ENCODE measurements around the gene KIAA1549. TPM values are rescaled to one million over a fixed set of nuclear protein-coding genes. Genes with fewer than 3 reads are reported as not detected.

Gene KIAA1549
- total RNA-seq, 1 experiment from 2014 or later, result 14.1 TPM

DNA sequence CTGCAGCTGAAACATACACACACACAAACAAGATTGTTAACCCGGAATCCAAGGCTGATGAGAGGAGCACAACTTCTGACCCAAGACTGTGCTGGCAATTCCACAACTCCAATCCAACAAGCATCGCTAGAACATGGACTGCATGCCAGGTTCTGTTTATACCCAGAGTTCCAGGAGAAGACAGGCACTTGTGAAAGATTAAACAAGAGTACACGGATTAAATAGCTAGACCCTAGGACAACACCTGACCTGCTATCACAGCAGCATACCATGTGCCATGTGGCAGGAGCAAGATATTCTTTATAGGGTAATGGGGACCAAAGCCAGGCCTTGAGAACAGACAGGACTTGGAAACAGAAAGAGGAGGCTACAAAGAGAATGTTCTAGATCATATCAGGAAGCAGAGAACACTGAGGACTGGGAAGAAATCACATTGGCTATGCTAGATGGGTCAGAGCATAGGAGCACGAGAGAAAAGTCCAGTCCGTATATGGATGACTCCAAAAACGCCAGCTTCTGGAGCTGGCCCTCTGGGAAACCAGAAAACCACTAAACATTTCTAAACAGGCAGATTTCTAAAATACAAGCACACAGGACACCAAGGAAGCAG is 99.5 kb downstream of the KIAA1549 start:
- BruUV-seq (replicated peaks), result no TSS peak
- intact Hi-C loops (cut with micrococcal nuclease; ENCODE audit: unreplicated experiment), result loop anchor here (10.0 kb wide), 2 partner anchors 103 to 133 kb away; partner anchors contain the start of gene KIAA1549

DNA sequence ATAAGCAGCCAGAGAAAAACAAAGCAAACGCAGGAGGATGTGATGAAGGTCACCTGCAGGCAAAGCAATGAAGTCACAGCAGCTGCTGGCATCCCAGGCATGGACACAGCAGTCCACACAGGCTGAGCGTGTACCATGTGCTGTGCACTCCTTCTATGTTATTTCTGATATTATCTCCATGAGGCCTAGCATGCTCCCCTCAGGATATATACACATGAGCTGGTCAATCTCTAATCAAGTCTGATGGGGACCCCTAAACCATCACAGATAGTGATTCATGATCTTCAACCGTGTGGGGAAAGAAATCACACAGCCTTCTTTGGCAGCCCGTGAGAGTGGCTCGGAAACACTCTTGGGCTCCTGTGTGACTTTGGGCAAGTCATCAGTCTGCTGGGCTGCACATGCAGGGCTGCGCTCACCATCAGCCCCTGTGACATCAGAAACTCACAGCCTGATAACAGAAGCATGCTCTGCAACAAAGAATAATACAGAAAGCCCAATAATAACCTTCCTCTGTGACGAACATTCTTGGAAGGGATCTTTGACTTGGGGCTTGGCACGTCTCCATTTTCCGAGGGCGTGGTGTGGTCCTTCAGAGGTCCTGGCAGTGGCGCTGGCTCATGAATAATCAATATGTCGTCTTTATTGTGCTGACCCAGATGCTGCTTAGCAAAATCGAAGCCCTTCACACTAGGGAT is 100.2 kb downstream of the KIAA1549 start:
- intact Hi-C loops (cut with micrococcal nuclease; ENCODE audit: unreplicated experiment) (loop anchor here (10.0 kb wide), 2 partner anchors 104 to 134 kb away; partner anchors contain the start of gene KIAA1549), in situ Hi-C loops (cut with HindIII; ENCODE audit: low pct_unique_long_range_greater_than_20kb, low sequenced_read_pairs) (no loop called here)
- POLR2A ChIA-PET, result no interaction called here
- no peaks in the 10 kb centered on the region for H3K9me3 ChIP-seq (ENCODE audit: control insufficient read depth, insufficient read depth, low read depth, low read length)
- no peak overlapping the region for H3K4me3 ChIP-seq (ENCODE audit: low read depth in 2 of 2, low read length in 2 of 2)
- ATAC-seq (no peak), DNase-seq (ENCODE audit: low read depth, low spot score) (no peak)
- CTCF ChIA-PET, result no interaction called here
- H3K4me1 ChIP-seq (ENCODE audit: control insufficient read depth, insufficient read depth, low read length), result no peaks in the 10 kb centered on the region; the same call in 1 of the 2 replicates
- H3K36me3 ChIP-seq (ENCODE audit: control insufficient read depth, insufficient read depth, low read length), result no peaks in the 10 kb centered on the region
- no TSS peak for BruUV-seq (replicated peaks)
- no peaks in the 10 kb centered on the region for H3K27me3 ChIP-seq (ENCODE audit: control insufficient read depth, insufficient read depth, low read length)
- TF ChIP-seq, protein P1, sequence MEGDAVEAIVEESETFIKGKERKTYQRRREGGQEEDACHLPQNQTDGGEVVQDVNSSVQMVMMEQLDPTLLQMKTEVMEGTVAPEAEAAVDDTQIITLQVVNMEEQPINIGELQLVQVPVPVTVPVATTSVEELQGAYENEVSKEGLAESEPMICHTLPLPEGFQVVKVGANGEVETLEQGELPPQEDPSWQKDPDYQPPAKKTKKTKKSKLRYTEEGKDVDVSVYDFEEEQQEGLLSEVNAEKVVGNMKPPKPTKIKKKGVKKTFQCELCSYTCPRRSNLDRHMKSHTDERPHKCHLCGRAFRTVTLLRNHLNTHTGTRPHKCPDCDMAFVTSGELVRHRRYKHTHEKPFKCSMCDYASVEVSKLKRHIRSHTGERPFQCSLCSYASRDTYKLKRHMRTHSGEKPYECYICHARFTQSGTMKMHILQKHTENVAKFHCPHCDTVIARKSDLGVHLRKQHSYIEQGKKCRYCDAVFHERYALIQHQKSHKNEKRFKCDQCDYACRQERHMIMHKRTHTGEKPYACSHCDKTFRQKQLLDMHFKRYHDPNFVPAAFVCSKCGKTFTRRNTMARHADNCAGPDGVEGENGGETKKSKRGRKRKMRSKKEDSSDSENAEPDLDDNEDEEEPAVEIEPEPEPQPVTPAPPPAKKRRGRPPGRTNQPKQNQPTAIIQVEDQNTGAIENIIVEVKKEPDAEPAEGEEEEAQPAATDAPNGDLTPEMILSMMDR (IDR thresholded peaks at IDR 0.05), result no peak
- TF ChIP-seq POLR2AphosphoS5 (IDR thresholded peaks at IDR 0.05; ENCODE audit: low read depth, low read length), result no peak
- no peak for TF ChIP-seq SIN3A (IDR thresholded peaks at IDR 0.05; ENCODE audit: borderline replicate concordance, insufficient read depth, low read depth, low read length)
- H3K27ac ChIP-seq (ENCODE audit: low read length), result no peak overlapping the region

More for the DNA sequence above, 99.5 kb downstream of the KIAA1549 start:
- Histone ChIP-seq H3K4me1 (ENCODE audit: control insufficient read depth, insufficient read depth, low read length) (no peaks in the 10 kb centered on the region), H3K4me3 (ENCODE audit: low read depth in 2 of 2, low read length in 2 of 2) (no peak overlapping the region), H3K27me3 (ENCODE audit: control insufficient read depth, insufficient read depth, low read length) (no peaks in the 10 kb centered on the region), H3K27ac (ENCODE audit: low read length) (no peak overlapping the region), H3K36me3 (ENCODE audit: control insufficient read depth, insufficient read depth, low read length) (no peaks in the 10 kb centered on the region), H3K9me3 (ENCODE audit: control insufficient read depth, insufficient read depth, low read depth, low read length) (no peaks in the 10 kb centered on the region)
- TF ChIP-seq SIN3A (IDR thresholded peaks at IDR 0.05; ENCODE audit: borderline replicate concordance, insufficient read depth, low read depth, low read length), result no peak
- TF ChIP-seq TCF7L2 (IDR thresholded peaks at IDR 0.05; ENCODE audit: low read depth, low read length), result no peak
- TF ChIP-seq POLR2AphosphoS5 (IDR thresholded peaks at IDR 0.05; ENCODE audit: low read depth, low read length), result no peak
- TF ChIP-seq, protein P2, sequence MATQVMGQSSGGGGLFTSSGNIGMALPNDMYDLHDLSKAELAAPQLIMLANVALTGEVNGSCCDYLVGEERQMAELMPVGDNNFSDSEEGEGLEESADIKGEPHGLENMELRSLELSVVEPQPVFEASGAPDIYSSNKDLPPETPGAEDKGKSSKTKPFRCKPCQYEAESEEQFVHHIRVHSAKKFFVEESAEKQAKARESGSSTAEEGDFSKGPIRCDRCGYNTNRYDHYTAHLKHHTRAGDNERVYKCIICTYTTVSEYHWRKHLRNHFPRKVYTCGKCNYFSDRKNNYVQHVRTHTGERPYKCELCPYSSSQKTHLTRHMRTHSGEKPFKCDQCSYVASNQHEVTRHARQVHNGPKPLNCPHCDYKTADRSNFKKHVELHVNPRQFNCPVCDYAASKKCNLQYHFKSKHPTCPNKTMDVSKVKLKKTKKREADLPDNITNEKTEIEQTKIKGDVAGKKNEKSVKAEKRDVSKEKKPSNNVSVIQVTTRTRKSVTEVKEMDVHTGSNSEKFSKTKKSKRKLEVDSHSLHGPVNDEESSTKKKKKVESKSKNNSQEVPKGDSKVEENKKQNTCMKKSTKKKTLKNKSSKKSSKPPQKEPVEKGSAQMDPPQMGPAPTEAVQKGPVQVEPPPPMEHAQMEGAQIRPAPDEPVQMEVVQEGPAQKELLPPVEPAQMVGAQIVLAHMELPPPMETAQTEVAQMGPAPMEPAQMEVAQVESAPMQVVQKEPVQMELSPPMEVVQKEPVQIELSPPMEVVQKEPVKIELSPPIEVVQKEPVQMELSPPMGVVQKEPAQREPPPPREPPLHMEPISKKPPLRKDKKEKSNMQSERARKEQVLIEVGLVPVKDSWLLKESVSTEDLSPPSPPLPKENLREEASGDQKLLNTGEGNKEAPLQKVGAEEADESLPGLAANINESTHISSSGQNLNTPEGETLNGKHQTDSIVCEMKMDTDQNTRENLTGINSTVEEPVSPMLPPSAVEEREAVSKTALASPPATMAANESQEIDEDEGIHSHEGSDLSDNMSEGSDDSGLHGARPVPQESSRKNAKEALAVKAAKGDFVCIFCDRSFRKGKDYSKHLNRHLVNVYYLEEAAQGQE (IDR thresholded peaks at IDR 0.05; ENCODE audit: insufficient read depth in 1 of 2, low read depth in 2 of 2, low read length in 1 of 2), result no peak
- TF ChIP-seq, protein P1 (IDR thresholded peaks at IDR 0.05), result no peak
- DNase-seq (ENCODE audit: low read depth, low spot score) (no peak), ATAC-seq (no peak)
- in situ Hi-C loops (cut with HindIII; ENCODE audit: low pct_unique_long_range_greater_than_20kb, low sequenced_read_pairs), result no loop called here
- ChIA-PET POLR2A (no interaction called here), CTCF (interaction anchor here (0.6 kb wide), 1 partner anchor 24 kb away, joined by 4 read pairs; no protein-coding TSS in a partner anchor)
